K562 (cell line): ENCODE data around the gene HDAC3. TPM values are rescaled to one million over a fixed set of nuclear protein-coding genes. Genes with fewer than 3 reads are reported as not detected.

Source experiments
- CEBPG ChIP-seq, 3 experiments: fragments of 200-800 bp in 1 of 3; sonication (Bioruptor generic) in 1 of 3; sonication (generic) in 1 of 3; formaldehyde crosslinking in 1 of 3; IDR thresholded peaks in 2 of 3; conservative IDR thresholded peaks in 1 of 3; 2 replicates each; pipeline versions ENCODE4 v1.6.1 to v1.8.0; 2016 to 2022; ENCODE audit warnings: missing compliant biosample characterization in 2 of 3, missing genetic modification characterization in 2 of 3, mild to moderate bottlenecking in 1 of 3, missing genetic modification reagents in 1 of 3
- GATA2 ChIP-seq: sonication (generic); formaldehyde crosslinking; IDR thresholded peaks from 2 replicates; pipeline ENCODE4 v1.4.0; 2020; ENCODE audit warnings: mild to moderate bottlenecking, missing genetic modification reagents
- HMG20A ChIP-seq: fragments of 450-650 bp; formaldehyde crosslinking; conservative IDR thresholded peaks from 2 replicates; pipeline ENCODE4 v1.4.0; 2020; ENCODE audit warnings: mild to moderate bottlenecking, mixed read lengths
- SOX6 ChIP-seq: fragments of 450-650 bp; IDR thresholded peaks from 2 replicates; pipeline ENCODE4 v1.6.1; 2014; ENCODE audit warnings: mild to moderate bottlenecking
- SP2 ChIP-seq: IDR thresholded peaks from 2 replicates; pipeline ENCODE4 v1.6.1; 2011; ENCODE audit warnings: mild to moderate bottlenecking, low read depth, low read length, moderate library complexity; ENCODE audit not compliant: poor library complexity, severe bottlenecking; ENCODE audit errors: extremely low read depth
- SUPT5H ChIP-seq: fragments of 450-650 bp; IDR thresholded peaks from 2 replicates; pipeline ENCODE4 v1.6.1; 2016
- TBL1XR1 ChIP-seq, 2 experiments: IDR thresholded peaks; 2 replicates each; pipeline ENCODE4 v1.6.1; 2012; ENCODE audit warnings: improper control_type of control experiment in 2 of 2, low read length in 2 of 2, mild to moderate bottlenecking in 1 of 2
- ZC3H4 ChIP-seq: sonication (generic); formaldehyde crosslinking; IDR thresholded peaks from 2 replicates; pipeline ENCODE4 v1.9.0; 2021; ENCODE audit warnings: missing genetic modification reagents, borderline replicate concordance
- polyA plus RNA-seq, 8 experiments: library from polyadenylated mRNA; depleted of rRNA in 4 of 8; stranded (reverse) in 5 of 8; unstranded in 3 of 8; fragments of >200 nt; fragmentation: Nextera tagmentation in 2 of 8; fragmentation: Illumina TruSeq in 1 of 8; extraction: Ambion mirVana in 2 of 8; extraction: Trizol in 1 of 8; gene quantifications; 2 replicates each; pipeline versions ENCODE4 v1.2.1 to v1.2.3, GENCODE V29; 2011 to 2014; ENCODE audit warnings: inconsistent platforms in 1 of 8, missing spikeins in 1 of 8
- total RNA-seq, 7 experiments: library from RNA; depleted of rRNA in 6 of 7; stranded (reverse); fragments of >200 nt in 6 of 7; fragmentation: Illumina TruSeq in 2 of 7; extraction: Trizol in 2 of 7; gene quantifications; 2 replicates each; pipeline versions ENCODE4 v1.2.1 to v1.2.3, GENCODE V29; 2011 to 2021; ENCODE audit warnings: low replicate concordance in 1 of 7
- TF ChIP-seq, protein P1 (sequence below): sonication (generic); formaldehyde crosslinking; IDR thresholded peaks from 2 replicates; pipeline ENCODE4 v1.8.0; 2022; ENCODE audit warnings: mild to moderate bottlenecking, missing genetic modification reagents
- TF ChIP-seq, protein P2 (sequence below): fragments of 250-450 bp; sonication (Bioruptor Pico); IDR thresholded peaks from 2 replicates; pipeline ENCODE4 v1.9.0; 2021; ENCODE audit warnings: mild to moderate bottlenecking, inconsistent platforms
- TF ChIP-seq, protein P3 (sequence below), 2 experiments: fragments of 450-650 bp; IDR thresholded peaks; 2 replicates each; pipeline ENCODE4 v1.6.1; 2018; ENCODE audit warnings: mild to moderate bottlenecking in 2 of 2, low read depth in 1 of 2; ENCODE audit not compliant: partially characterized antibody in 2 of 2
- TF ChIP-seq, protein P4 (sequence below): fragments of 250-450 bp; sonication (Bioruptor Pico); IDR thresholded peaks from 2 replicates; pipeline ENCODE4 v1.5.1; 2021; ENCODE audit warnings: mild to moderate bottlenecking

HDAC3 gene
- total and polyA plus RNA-seq, 9 of the 15 experiments (the other 6 are each of a cell fraction or from before 2014, with no cell fraction given), result 89.7 to 191 (median 119) TPM

DNA sequence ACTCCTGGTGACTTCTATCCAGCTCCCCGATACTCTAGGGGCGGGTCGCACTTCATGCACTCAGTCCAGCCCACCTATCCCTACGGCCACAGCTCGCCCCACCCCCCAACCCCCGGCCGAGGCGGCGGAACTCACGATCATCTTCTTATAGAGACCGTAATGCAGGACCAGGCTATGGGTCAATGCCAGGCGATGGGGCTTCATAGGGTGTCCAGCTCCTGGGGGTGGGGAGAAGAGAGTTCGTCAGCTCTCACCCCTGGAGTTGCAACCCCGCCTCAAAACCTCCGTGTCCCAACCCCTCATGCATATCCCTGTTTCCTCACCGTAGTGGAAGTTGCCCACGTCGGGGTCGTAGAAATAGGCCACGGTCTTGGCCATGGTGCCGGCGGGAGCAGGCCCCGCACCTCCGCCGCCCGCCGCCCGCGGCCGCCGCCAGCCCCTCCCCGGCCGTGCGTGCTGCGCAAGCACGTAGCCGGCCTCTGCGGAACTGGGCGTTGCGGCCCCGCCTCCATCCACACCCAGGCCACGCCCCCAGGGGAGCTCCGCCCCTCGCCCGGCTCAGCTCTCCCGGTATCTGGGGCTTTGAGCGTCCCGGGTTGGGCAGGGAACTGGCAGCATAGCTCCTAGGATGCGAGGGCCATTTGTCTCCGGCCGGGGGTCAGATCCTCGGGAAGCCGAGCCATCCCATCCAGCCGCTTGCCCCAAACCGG, at the start of gene HDAC3, which contains the start of gene RELL2 (continued):
- TF ChIP-seq, protein P1, sequence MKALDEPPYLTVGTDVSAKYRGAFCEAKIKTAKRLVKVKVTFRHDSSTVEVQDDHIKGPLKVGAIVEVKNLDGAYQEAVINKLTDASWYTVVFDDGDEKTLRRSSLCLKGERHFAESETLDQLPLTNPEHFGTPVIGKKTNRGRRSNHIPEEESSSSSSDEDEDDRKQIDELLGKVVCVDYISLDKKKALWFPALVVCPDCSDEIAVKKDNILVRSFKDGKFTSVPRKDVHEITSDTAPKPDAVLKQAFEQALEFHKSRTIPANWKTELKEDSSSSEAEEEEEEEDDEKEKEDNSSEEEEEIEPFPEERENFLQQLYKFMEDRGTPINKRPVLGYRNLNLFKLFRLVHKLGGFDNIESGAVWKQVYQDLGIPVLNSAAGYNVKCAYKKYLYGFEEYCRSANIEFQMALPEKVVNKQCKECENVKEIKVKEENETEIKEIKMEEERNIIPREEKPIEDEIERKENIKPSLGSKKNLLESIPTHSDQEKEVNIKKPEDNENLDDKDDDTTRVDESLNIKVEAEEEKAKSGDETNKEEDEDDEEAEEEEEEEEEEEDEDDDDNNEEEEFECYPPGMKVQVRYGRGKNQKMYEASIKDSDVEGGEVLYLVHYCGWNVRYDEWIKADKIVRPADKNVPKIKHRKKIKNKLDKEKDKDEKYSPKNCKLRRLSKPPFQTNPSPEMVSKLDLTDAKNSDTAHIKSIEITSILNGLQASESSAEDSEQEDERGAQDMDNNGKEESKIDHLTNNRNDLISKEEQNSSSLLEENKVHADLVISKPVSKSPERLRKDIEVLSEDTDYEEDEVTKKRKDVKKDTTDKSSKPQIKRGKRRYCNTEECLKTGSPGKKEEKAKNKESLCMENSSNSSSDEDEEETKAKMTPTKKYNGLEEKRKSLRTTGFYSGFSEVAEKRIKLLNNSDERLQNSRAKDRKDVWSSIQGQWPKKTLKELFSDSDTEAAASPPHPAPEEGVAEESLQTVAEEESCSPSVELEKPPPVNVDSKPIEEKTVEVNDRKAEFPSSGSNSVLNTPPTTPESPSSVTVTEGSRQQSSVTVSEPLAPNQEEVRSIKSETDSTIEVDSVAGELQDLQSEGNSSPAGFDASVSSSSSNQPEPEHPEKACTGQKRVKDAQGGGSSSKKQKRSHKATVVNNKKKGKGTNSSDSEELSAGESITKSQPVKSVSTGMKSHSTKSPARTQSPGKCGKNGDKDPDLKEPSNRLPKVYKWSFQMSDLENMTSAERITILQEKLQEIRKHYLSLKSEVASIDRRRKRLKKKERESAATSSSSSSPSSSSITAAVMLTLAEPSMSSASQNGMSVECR, result peak; percentile 42
- TF ChIP-seq SP2 (no peak), CEBPG (CRISPR knock-in tag; IDR thresholded peaks at IDR 0.05) (no peak), CEBPG (tag; conservative IDR thresholded peaks at IDR 0.05 in 1 of 2, IDR thresholded peaks at IDR 0.05 in 1 of 2) (no peak), SUPT5H (0 out of 2 replicates have a peak, but pooled peaks have one; percentile 48), GATA2 (no peak), SOX6 (0 out of 2 replicates have a peak, but pooled peaks have one; percentile 17), TBL1XR1 (IDR thresholded peaks at IDR 0.05; ENCODE audit: low read length in 2 of 2) (no peak), ZC3H4 (CRISPR knock-in tag) (no peak), HMG20A (CRISPR knock-in tag) (no peak)
- TF ChIP-seq, protein P2, sequence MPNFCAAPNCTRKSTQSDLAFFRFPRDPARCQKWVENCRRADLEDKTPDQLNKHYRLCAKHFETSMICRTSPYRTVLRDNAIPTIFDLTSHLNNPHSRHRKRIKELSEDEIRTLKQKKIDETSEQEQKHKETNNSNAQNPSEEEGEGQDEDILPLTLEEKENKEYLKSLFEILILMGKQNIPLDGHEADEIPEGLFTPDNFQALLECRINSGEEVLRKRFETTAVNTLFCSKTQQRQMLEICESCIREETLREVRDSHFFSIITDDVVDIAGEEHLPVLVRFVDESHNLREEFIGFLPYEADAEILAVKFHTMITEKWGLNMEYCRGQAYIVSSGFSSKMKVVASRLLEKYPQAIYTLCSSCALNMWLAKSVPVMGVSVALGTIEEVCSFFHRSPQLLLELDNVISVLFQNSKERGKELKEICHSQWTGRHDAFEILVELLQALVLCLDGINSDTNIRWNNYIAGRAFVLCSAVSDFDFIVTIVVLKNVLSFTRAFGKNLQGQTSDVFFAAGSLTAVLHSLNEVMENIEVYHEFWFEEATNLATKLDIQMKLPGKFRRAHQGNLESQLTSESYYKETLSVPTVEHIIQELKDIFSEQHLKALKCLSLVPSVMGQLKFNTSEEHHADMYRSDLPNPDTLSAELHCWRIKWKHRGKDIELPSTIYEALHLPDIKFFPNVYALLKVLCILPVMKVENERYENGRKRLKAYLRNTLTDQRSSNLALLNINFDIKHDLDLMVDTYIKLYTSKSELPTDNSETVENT (CRISPR knock-in tag), result peak; percentile 89
- TF ChIP-seq, protein P3, sequence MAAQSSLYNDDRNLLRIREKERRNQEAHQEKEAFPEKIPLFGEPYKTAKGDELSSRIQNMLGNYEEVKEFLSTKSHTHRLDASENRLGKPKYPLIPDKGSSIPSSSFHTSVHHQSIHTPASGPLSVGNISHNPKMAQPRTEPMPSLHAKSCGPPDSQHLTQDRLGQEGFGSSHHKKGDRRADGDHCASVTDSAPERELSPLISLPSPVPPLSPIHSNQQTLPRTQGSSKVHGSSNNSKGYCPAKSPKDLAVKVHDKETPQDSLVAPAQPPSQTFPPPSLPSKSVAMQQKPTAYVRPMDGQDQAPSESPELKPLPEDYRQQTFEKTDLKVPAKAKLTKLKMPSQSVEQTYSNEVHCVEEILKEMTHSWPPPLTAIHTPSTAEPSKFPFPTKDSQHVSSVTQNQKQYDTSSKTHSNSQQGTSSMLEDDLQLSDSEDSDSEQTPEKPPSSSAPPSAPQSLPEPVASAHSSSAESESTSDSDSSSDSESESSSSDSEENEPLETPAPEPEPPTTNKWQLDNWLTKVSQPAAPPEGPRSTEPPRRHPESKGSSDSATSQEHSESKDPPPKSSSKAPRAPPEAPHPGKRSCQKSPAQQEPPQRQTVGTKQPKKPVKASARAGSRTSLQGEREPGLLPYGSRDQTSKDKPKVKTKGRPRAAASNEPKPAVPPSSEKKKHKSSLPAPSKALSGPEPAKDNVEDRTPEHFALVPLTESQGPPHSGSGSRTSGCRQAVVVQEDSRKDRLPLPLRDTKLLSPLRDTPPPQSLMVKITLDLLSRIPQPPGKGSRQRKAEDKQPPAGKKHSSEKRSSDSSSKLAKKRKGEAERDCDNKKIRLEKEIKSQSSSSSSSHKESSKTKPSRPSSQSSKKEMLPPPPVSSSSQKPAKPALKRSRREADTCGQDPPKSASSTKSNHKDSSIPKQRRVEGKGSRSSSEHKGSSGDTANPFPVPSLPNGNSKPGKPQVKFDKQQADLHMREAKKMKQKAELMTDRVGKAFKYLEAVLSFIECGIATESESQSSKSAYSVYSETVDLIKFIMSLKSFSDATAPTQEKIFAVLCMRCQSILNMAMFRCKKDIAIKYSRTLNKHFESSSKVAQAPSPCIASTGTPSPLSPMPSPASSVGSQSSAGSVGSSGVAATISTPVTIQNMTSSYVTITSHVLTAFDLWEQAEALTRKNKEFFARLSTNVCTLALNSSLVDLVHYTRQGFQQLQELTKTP (IDR thresholded peaks at IDR 0.05; ENCODE audit: low read depth in 1 of 2, partially characterized antibody in 2 of 2), result no peak
- TF ChIP-seq, protein P4, sequence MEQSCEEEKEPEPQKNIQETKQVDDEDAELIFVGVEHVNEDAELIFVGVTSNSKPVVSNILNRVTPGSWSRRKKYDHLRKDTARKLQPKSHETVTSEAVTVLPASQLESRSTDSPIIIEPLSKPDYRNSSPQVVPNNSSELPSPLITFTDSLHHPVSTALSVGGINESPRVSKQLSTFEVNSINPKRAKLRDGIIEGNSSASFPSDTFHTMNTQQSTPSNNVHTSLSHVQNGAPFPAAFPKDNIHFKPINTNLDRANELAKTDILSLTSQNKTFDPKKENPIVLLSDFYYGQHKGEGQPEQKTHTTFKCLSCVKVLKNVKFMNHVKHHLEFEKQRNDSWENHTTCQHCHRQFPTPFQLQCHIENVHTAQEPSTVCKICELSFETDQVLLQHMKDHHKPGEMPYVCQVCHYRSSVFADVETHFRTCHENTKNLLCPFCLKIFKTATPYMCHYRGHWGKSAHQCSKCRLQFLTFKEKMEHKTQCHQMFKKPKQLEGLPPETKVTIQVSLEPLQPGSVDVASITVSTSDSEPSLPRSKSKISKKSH (CRISPR knock-in tag), result no peak
